Measurements from ENCODE around the gene TMEM266.

TMEM266 gene

GRCh38 chr15:76221085-76221767 lies 161.4 kb downstream of the TMEM266 start:
- TF ChIP-seq CTCF (IDR thresholded peaks at IDR 0.05): no peak
- H3K27ac ChIP-seq: no peak overlapping the region
- H3K4me3 ChIP-seq: no peak overlapping the region
- DNase-seq (ENCODE audit: low spot score): no peak

DNA sequence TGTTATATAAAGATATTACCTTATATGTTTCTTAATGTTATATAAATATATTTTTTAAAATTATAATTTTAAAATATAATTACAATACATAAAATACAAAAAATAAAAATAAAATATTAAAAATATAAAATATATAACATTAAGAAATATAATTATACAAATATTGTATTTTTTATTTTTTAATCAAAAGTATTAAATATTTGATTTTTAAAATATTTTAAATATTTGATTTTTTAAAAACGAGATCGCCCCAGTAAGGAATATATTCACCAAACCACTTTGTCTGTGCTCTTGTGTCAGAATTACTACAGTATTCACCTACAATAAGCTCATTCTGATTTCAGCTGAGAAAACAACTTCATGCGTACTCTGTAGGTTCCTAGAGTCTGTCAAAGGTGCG lies 162.4 kb downstream of the TMEM266 start:
- DNase-seq (ENCODE audit: low spot score): no peak
- TF ChIP-seq CTCF (IDR thresholded peaks at IDR 0.05): no peak
- H3K27ac ChIP-seq: no peak overlapping the region
- H3K4me3 ChIP-seq: no peak overlapping the region

DNA sequence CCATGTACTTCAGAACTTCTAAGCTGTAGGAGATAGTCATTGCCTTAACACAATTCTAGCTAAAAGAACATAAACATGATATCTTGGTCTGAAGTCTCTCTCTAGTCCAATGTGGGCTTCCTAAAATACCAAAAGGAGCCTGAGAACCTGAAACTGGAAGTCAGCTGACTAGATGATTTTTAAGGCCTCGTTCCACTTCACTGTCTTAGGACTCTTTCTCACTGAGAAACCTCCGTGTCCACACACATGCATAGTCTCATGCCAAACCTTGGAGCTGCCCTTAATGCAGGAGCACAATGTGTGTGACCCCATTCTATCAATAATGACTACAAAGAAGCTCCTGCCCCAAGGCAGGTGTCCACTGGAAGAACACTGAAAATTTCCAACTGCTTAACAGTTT lies 163.7 kb downstream of the TMEM266 start:
- Histone ChIP-seq H3K27ac (no peak overlapping the region), H3K4me3 (no peak overlapping the region)
- DNase-seq (ENCODE audit: low spot score): no peak
- TF ChIP-seq CTCF (IDR thresholded peaks at IDR 0.05): no peak

DNA sequence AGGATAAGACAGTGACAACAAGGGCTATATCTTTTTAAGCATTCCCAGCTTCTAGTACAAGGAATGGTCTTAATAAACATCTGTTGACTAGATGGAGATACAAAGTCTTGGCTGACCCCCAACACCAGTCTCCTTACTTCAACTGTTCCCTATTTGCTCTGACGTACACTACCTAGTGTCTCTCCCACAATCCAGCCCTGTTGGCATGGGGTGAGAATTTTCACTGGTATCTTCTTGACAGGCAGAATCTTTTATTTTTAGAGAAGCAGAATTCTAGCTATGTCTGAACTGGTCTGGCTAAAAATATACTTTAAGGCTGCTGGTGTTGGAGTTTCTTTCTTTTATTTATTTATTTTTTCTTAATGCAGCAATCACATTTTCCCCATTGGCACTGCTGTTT lies 169.5 kb downstream of the TMEM266 start:
- no peak overlapping the region for H3K4me3 ChIP-seq
- H3K27ac ChIP-seq: no peak overlapping the region
- no peak for TF ChIP-seq CTCF (IDR thresholded peaks at IDR 0.05)
- DNase-seq (ENCODE audit: low spot score): no peak

- Histone ChIP-seq H3K4me3 (no peak overlapping the region), H3K27ac (no peak overlapping the region)
- DNase-seq (ENCODE audit: low spot score): no peak
- no peak for TF ChIP-seq CTCF (IDR thresholded peaks at IDR 0.05)
Observed at GRCh38 chr15:76233921-76234320, 174.1 kb downstream of the TMEM266 start.

DNA sequence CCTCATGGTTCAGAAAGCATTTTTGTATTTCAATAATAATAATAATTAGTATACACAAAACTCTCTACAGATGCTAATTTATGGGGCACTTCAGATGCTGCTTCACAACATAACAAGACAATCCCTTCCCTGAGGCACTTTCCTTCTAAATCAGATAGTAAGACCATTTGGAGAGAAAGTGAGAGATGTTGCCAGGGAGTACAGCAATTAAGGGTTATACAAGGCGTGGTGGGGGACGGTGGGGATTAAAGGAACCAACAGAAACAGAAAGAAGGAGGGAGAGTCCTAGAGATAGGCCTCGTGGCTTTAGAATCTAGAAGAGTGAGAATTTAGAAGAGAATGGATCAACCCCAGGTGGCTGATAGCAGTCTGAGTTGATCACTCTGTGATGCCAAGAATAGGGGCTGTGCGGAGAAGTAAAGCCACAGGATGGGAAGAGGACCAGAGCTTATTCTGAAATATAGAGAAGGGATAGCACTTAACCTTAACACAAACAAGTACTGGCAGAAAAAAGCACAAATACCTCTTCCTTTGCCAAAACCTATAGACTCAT lies 174.6 kb downstream of the TMEM266 start:
- H3K27ac ChIP-seq: no peak overlapping the region
- no peak overlapping the region for H3K4me3 ChIP-seq
- DNase-seq (ENCODE audit: low spot score): no peak
- no peak for TF ChIP-seq CTCF (IDR thresholded peaks at IDR 0.05)

GRCh38 chr15:76235186-76235826 lies 175.5 kb downstream of the TMEM266 start:
- DNase-seq (ENCODE audit: low spot score): no peak
- Histone ChIP-seq H3K27ac (no peak overlapping the region), H3K4me3 (no peak overlapping the region)
- no peak for TF ChIP-seq CTCF (IDR thresholded peaks at IDR 0.05)
